GM12801 (cell line): ENCODE measurements around the gene CRYBG1.

Experiments
- TF ChIP-seq, protein P1 (sequence below): IDR thresholded peaks from one replicate; pipeline ENCODE4 v1.5.1; 2011; ENCODE audit warnings: control low read depth; ENCODE audit not compliant: insufficient read length; ENCODE audit errors: extremely low read depth

CRYBG1 gene

DNA sequence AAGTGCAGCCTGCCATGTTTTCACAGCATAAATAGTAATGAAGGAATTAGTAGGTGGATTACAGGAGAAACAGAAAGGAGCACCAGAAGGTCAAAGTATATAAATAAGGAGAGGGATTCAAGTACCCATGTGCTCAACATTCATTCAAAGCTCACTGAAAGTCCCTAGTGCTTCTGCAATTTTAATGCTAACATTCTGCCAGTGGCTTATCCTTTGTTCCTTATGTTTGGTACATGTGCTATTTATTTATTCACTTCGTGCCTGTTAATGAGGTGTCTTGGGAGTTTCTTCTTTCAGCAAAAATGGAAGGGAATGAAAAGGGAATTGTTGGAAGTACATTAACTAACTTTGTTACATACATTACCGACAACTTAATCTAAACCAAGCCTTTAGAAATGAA lies 105.7 kb downstream of the CRYBG1 start:
- TF ChIP-seq, protein P1, sequence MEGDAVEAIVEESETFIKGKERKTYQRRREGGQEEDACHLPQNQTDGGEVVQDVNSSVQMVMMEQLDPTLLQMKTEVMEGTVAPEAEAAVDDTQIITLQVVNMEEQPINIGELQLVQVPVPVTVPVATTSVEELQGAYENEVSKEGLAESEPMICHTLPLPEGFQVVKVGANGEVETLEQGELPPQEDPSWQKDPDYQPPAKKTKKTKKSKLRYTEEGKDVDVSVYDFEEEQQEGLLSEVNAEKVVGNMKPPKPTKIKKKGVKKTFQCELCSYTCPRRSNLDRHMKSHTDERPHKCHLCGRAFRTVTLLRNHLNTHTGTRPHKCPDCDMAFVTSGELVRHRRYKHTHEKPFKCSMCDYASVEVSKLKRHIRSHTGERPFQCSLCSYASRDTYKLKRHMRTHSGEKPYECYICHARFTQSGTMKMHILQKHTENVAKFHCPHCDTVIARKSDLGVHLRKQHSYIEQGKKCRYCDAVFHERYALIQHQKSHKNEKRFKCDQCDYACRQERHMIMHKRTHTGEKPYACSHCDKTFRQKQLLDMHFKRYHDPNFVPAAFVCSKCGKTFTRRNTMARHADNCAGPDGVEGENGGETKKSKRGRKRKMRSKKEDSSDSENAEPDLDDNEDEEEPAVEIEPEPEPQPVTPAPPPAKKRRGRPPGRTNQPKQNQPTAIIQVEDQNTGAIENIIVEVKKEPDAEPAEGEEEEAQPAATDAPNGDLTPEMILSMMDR = no peak

DNA sequence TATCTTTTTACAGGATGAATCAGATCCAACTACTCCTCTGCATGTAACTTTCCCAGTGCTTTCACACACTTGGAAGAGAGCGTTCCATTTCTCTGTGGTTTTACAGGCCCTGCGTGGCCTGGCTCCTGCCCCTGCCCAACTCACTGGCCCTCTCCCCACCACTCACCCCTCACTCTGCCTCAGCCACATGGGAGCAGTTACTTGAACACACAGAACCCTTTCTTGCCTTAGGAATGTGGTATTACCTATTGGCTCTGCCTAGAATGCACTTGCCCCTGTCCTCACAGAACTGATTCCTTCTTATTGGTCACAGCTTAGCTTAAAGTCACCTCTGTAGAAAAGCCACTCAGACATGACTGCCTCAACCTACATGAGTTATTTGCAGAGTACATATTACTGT lies 108.4 kb downstream of the CRYBG1 start:
- TF ChIP-seq, protein P1 = no peak

DNA sequence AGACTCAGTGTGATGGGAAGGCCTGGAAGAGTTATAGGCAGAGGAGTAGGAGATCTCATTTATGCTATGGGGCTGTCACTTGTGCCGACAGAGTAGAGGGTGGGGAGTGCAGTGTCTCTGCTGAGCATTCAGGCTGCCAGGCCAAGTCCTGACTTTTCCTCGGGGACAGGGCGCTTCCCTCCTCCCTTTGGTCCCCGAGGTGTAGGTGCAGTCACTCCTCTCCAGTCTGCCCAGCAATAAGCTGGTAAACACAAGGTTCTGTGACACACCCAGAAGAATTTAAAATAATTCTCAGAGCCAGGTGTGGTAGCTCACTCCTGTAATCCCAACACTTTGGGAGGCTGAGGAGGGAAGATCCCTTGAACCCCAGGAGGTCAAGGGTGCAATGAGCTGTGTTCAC lies 109.4 kb downstream of the CRYBG1 start:
- TF ChIP-seq, protein P1 = no peak

GRCh38 chr6:106470316-106470715 lies 109.8 kb downstream of the CRYBG1 start:
- TF ChIP-seq, protein P1 = no peak

- TF ChIP-seq, protein P1 = no peak
Measured at GRCh38 chr6:106470811-106471210, 110.3 kb downstream of the CRYBG1 start.

DNA sequence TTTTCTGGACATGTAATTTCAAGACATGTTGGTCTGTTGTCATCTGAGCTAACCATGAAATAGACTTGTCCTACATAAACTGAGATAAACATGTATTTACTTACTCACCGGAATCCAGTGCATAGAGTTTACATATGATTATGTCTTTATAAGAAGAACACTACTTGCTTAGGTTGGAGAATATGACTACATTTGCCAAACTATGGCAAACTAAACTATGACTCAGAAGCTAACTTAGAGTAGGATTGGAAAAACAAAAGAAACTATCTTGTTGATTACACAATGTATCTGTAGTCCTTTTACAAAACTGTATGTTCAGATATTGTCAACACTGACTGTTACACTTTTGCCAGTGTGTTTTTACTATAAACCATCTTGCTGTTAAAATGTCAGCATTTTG lies 113.3 kb downstream of the CRYBG1 start:
- TF ChIP-seq, protein P1 = no peak

GRCh38 chr6:106474466-106474865 lies 113.9 kb downstream of the CRYBG1 start:
- TF ChIP-seq, protein P1 = no peak

DNA sequence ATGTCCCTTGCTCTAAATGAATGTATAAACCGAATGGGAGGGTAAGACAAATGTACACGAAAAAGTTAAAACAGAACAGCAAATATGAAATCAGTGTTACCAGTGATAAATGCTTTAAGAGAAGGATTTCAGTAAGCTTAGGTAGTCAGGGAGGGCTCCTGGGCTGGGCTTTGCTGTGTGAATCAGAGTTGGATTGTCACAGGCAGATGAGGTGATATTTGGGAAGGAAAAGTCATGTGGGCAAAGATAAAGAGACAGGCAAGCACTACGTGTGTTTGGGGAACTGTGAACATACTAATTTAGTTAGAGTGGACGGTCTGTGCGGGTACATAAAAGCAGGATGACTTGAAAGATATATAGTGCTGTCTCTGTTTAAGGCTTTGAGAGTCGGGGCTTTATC lies 114.8 kb downstream of the CRYBG1 start:
- TF ChIP-seq, protein P1 = no peak
